ENCODE data around the gene XPC. TPM values are rescaled to one million over a fixed set of nuclear protein-coding genes. Genes with fewer than 3 reads are reported as not detected.
"Not testable (repeated sequence)": the region's sequence is repeated elsewhere in the genome, so short reads cannot be mapped to it uniquely, and the experiment has no call there.

The XPC gene
- polyA plus RNA-seq, result 10 to 100 TPM; 14.6 to 16.9 (median 16.8) TPM

- no peak within 1 kb of the TSS for H3K27ac ChIP-seq (ENCODE audit: low read depth, low read length)
- WGBS, 3 donors, result 0% methylated on average over 62 to 78 of the region's 78 CpGs
Measured at GRCh38 chr3:14178247-14179113, at the start of gene XPC, which contains the start of gene LSM3. Gene XPC, minus strand, starts transcription at chr3:14178601. Its CDS starts 33 bp downstream, at chr3:14178568. Gene LSM3, plus strand, starts transcription at chr3:14178817. Its CDS starts 44 bp downstream, at chr3:14178861.

- WGBS, 3 donors, result 0 to 73% (median 46%) methylated on average over 1 of the region's 1 CpG
- H3K27ac ChIP-seq (ENCODE audit: low read depth, low read length), result no peak overlapping the region
Measured at GRCh38 chr3:14227856-14228255, 49.5 kb upstream of the XPC start.

GRCh38 chr3:14226351-14226750, 48.0 kb upstream of the XPC start:
- WGBS, 3 donors, result 40 to 79% (median 74%) methylated on average over 3 of the region's 3 CpGs
- not testable (repeated sequence) for H3K27ac ChIP-seq (ENCODE audit: low read depth, low read length)

GRCh38 chr3:14225421-14225820, 47.0 kb upstream of the XPC start:
- no peak overlapping the region for H3K27ac ChIP-seq (ENCODE audit: low read depth, low read length)
- WGBS, 3 donors, result 50 to 67% (median 60%) methylated on average over 9 of the region's 9 CpGs

- H3K27ac ChIP-seq (ENCODE audit: low read depth, low read length), result no peak overlapping the region
- 46 to 69% (median 67%) methylated on average over 6 of the region's 6 CpGs for WGBS, 3 donors
Measured at GRCh38 chr3:14224895-14225294, 46.5 kb upstream of the XPC start.

GRCh38 chr3:14223595-14223994, 45.2 kb upstream of the XPC start:
- WGBS, 3 donors, result 68 to 89% (median 88%) methylated on average over 1 of the region's 1 CpG
- H3K27ac ChIP-seq (ENCODE audit: low read depth, low read length), result no peak overlapping the region

GRCh38 chr3:14222900-14223594, 44.6 kb upstream of the XPC start:
- 70 to 81% (median 79%) methylated on average over 3 of the region's 3 CpGs for WGBS, 3 donors
- H3K27ac ChIP-seq (ENCODE audit: low read depth, low read length), result no peak overlapping the region

GRCh38 chr3:14222457-14222856, 44.1 kb upstream of the XPC start:
- WGBS, 3 donors, result 15 to 61% (median 15%) methylated on average over 1 of the region's 1 CpG
- H3K27ac ChIP-seq (ENCODE audit: low read depth, low read length), result no peak overlapping the region

GRCh38 chr3:14221902-14222301, 43.5 kb upstream of the XPC start:
- H3K27ac ChIP-seq (ENCODE audit: low read depth, low read length), result no peak overlapping the region
- 82 to 100% (median 93%) methylated on average over 1 of the region's 1 CpG for WGBS, 3 donors

GRCh38 chr3:14220933-14221332, 42.5 kb upstream of the XPC start:
- WGBS, 3 donors, result 86 to 93% (median 91%) methylated on average over 1 of the region's 1 CpG
- H3K27ac ChIP-seq (ENCODE audit: low read depth, low read length), result no peak overlapping the region

GRCh38 chr3:14218355-14218754, 40.0 kb upstream of the XPC start:
- no peak overlapping the region for H3K27ac ChIP-seq (ENCODE audit: low read depth, low read length)

GRCh38 chr3:14216257-14217048, 38.1 kb upstream of the XPC start:
- no peak overlapping the region for H3K27ac ChIP-seq (ENCODE audit: low read depth, low read length)
- WGBS, 3 donors, result 6 to 59% (median 18%) methylated on average over 22 of the region's 22 CpGs

- 90 to 96% (median 91%) methylated on average over 4 of the region's 4 CpGs for WGBS, 3 donors
- H3K27ac ChIP-seq (ENCODE audit: low read depth, low read length), result no peak overlapping the region
Measured at GRCh38 chr3:14214764-14215163, 36.4 kb upstream of the XPC start.

GRCh38 chr3:14213066-14213774, 34.8 kb upstream of the XPC start:
- H3K27ac ChIP-seq (ENCODE audit: low read depth, low read length), result no peak overlapping the region
- 85 to 98% (median 93%) methylated on average over 7 of the region's 7 CpGs for WGBS, 3 donors

- WGBS, 3 donors, result 88 to 94% (median 94%) methylated on average over 3 of the region's 3 CpGs
- H3K27ac ChIP-seq (ENCODE audit: low read depth, low read length), result no peak overlapping the region
Measured at GRCh38 chr3:14212032-14212431, 33.6 kb upstream of the XPC start.

- no peak overlapping the region for H3K27ac ChIP-seq (ENCODE audit: low read depth, low read length)
- WGBS, 3 donors, result 58 to 77% (median 69%) methylated on average over 4 of the region's 4 CpGs
Measured at GRCh38 chr3:14211621-14212020, 33.2 kb upstream of the XPC start.

GRCh38 chr3:14210843-14211594, 32.6 kb upstream of the XPC start:
- no peak overlapping the region for H3K27ac ChIP-seq (ENCODE audit: low read depth, low read length)
- 60 to 78% (median 75%) methylated on average over 4 of the region's 4 CpGs for WGBS, 3 donors

- 67 to 84% (median 77%) methylated on average over 3 of the region's 3 CpGs for WGBS, 3 donors
- H3K27ac ChIP-seq (ENCODE audit: low read depth, low read length), result no peak overlapping the region
Measured at GRCh38 chr3:14210290-14210688, 31.9 kb upstream of the XPC start.
